Spinal cord (tissue), 10 donors: Measurements from ENCODE around the gene ITGA11. TPM values are rescaled to one million over a fixed set of nuclear protein-coding genes. Genes with fewer than 3 reads are reported as not detected.

Experiments used
- DNase-seq, 6 donors: peaks; one replicate each; pipeline versions ENCODE4 v3.0.0 to v3.0.0-alpha.2; 2013 to 2015; ENCODE audit warnings: low spot score in 6 of 6, low read depth in 4 of 6
- H3K27ac ChIP-seq: one replicate; pipeline ENCODE4 v1.5.1; 2013; ENCODE audit warnings: low read depth, low read length, control low read depth
- H3K27me3 ChIP-seq: one replicate; pipeline ENCODE4 v1.6.1; 2013; ENCODE audit warnings: low read length; ENCODE audit not compliant: control insufficient read depth, insufficient read depth
- H3K36me3 ChIP-seq: one replicate; pipeline ENCODE4 v1.6.1; 2013; ENCODE audit warnings: low read length; ENCODE audit not compliant: control insufficient read depth, insufficient read depth
- H3K4me1 ChIP-seq: one replicate; pipeline ENCODE4 v1.6.1; 2013; ENCODE audit warnings: low read length; ENCODE audit not compliant: control insufficient read depth, insufficient read depth
- H3K4me3 ChIP-seq: one replicate; pipeline ENCODE4 v1.5.1; 2013; ENCODE audit warnings: low read depth, low read length, control low read depth
- H3K9me3 ChIP-seq: one replicate; pipeline ENCODE4 v1.6.1; 2013; ENCODE audit warnings: low read length; ENCODE audit not compliant: control insufficient read depth, insufficient read depth
- WGBS: methylation state at CpG from one replicate; pipeline ENCODE4 v1.1.5; 2013; ENCODE audit warnings: missing lambda C conversion rate; ENCODE audit not compliant: insufficient coverage; 5-methylcytosine and 5-hydroxymethylcytosine counted together
- polyA plus RNA-seq, 2 donors: library from polyadenylated mRNA; unstranded; fragments of 120-200 nt; gene quantifications; one replicate each; pipeline ENCODE4 v1.2.1, GENCODE V29; 2013; ENCODE audit not compliant: insufficient read length in 2 of 2
- total RNA-seq, 2 donors: library from RNA; depleted of rRNA in 1 of 2; stranded (reverse); fragments of 120-200 nt in 1 of 2; fragments of >200 nt in 1 of 2; gene quantifications; one replicate each; pipeline versions ENCODE4 v1.2.3 to v1.2.4, GENCODE V29; 2013 to 2014
- donor health status: healthy.

ITGA11 gene
- total and polyA plus RNA-seq, 4 donors, result 4.8 to 18.7 (median 7.4) TPM

DNA sequence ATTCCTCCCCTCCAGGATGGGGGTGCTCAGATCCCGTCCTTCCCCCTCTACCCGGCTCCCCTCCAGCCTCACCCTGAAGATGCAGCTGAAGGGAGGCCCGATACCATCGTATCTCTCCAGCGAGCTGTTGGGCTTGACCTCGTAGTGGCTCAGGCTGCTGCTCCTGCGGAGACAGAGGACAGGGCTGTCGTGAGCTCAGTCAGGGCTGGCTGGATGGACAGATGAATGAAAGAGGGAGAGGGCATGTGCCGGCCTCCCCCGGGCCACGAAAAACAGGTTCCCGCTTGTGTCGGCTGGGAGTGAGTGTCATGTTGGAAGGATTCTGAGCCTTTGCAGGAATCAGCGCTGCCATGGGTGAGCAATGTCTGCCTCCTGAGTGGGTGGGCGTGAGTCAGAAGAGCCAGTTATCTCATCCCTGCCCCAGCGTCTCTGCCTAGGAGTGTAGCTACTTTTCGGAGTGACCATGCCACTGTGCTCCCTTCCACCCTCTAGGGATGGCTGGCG, 119.2 kb downstream of the ITGA11 start:
- Histone ChIP-seq H3K27me3 (no peaks in the 10 kb centered on the region), H3K36me3 (no peaks in the 10 kb centered on the region), H3K9me3 (no peaks in the 10 kb centered on the region), H3K4me3 (no peak overlapping the region), H3K27ac (no peak overlapping the region), H3K4me1 (peaks cover 43% of the 10 kb centered on the region)
- no peak for DNase-seq
- 74% methylated on average over 14 of the region's 18 CpGs for WGBS

DNA sequence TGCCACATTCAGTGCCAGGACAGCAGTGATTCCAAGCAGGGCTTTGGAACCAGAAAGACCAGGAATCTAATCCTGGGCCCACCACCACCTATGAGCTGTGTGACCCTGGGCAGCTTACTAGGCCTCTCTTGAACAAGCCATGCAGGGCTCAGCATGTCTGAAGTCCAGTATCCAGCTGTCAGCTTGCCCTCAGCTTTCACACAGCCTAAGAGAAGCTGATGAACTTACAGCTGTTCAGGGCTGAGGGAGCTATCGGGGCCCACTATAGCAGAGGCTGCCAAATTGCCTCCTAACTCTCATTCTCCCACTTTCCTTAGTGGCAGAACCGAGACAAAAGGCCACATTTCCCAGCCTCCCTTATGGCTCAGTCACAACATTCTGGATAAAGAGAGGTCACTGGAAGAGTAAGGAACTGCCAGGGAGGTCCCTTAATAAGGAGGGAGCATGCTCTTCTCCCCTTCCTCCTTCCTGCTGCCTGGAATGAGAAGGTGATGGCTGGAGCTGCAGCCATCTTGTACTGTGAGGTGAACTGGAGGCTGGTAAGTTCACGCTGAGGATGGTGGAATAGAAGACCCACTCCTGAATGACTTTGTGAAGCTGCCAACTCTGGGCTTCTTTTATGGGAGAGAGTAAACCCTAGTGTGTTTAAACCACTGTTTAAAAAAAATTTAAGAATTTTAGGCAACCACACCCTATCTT, 120.0 kb downstream of the ITGA11 start:
- 86% methylated on average over 2 of the region's 3 CpGs for WGBS
- H3K9me3 ChIP-seq, result no peaks in the 10 kb centered on the region
- no peaks in the 10 kb centered on the region for H3K27me3 ChIP-seq
- no peak overlapping the region for H3K4me3 ChIP-seq
- no peak for DNase-seq
- H3K27ac ChIP-seq, result no peak overlapping the region
- no peaks in the 10 kb centered on the region for H3K36me3 ChIP-seq
- peaks cover 43% of the 10 kb centered on the region for H3K4me1 ChIP-seq

DNA sequence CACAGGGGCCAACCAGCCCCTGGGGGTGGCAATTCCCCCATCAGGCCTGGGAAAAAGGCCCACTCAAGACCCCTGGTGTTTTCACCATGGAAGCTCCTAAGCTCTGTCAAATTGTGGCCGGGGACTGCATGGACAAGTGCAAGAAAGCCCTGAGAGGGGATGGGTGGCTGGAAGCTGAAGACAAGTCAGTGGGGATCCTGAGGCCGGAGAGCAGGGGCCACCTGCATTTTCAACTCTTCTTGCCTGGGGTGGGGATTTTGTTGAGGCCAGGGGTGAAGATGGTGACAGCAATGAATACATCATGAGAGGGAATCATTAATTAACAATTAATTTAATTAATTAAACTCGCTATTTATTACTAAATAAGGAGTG, 120.5 kb downstream of the ITGA11 start:
- 93% methylated on average over 2 of the region's 3 CpGs for WGBS
- DNase-seq, result no peak
- H3K4me1 ChIP-seq, result peaks cover 43% of the 10 kb centered on the region

DNA sequence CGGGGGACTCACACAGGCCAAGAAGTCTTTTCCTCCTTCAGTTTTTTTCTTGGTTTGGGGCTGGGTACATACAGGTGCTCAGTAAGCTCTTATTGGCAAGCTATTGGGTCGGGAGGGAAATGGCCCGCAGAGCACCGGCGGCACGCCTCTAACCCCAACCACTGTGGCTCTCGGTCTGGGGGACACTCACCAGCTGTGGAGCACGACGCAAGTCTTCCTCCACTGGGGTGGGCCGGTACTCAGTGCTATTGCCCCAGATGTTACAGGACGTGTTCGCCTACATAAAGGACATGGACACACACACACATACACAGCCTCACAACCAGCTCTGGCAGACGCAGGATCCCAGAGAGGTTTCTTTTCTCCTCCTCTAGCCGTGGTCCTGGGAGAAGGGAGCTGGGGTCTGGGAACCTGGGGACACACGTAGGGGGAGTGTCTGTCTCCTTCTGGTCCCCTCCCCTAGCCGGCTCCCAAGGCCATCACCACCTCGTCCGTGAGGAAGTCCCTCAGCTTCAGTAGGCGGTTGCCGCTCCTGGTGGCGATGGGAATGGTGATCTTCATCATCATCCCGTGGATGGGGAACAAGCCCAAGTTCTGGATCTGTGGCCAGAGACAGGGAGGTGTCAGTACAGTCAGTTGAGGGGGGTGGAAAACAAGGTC, 121.0 kb downstream of the ITGA11 start:
- H3K9me3 ChIP-seq, result no peaks in the 10 kb centered on the region
- H3K27me3 ChIP-seq, result no peaks in the 10 kb centered on the region
- no peaks in the 10 kb centered on the region for H3K36me3 ChIP-seq
- DNase-seq, result no peak
- 85% methylated on average over 13 of the region's 22 CpGs for WGBS
- H3K4me1 ChIP-seq, result peaks cover 41% of the 10 kb centered on the region
- H3K4me3 ChIP-seq, result no peak overlapping the region
- H3K27ac ChIP-seq, result peak overlapping the region; percentile 33

More for the DNA sequence above, 120.5 kb downstream of the ITGA11 start:
- H3K36me3 ChIP-seq, result no peaks in the 10 kb centered on the region
- no peak overlapping the region for H3K27ac ChIP-seq
- H3K9me3 ChIP-seq, result no peaks in the 10 kb centered on the region
- H3K4me3 ChIP-seq, result no peak overlapping the region
- H3K27me3 ChIP-seq, result no peaks in the 10 kb centered on the region

DNA sequence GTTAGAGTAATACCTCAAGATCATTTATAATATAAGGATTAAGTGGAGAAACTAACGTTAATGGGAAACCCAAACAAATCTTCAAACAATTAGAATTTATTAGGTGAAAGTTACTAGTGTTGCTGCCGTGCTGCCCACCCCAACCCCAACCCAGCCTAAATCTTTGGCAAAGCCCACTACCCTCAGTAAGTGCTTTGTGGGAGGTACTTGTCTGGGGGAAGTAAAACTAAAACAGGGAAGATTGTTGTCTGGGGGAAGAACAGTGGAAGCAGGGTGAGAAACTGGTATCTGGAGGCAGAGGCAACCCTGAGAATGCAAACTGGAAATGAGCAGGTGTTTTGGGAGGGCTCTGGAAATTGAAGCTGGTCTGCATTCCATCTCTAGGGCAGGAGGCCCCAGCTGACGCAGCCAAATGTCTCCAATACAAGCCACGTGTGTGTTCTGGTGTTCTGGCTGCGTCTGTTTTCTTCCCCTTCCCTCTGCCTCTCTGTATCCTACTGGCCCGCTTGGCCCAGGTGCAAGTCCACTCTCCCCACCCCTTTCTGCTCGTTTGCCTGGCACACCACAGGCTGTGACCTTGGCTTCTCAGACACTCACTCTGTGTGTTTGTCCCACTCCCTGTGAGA, 121.7 kb downstream of the ITGA11 start:
- Histone ChIP-seq H3K27ac (peak overlapping the region; percentile 33), H3K4me1 (peaks cover 35% of the 10 kb centered on the region), H3K4me3 (no peak overlapping the region), H3K9me3 (no peaks in the 10 kb centered on the region), H3K27me3 (no peaks in the 10 kb centered on the region), H3K36me3 (no peaks in the 10 kb centered on the region)
- peak in 1 of 6 donors; percentile 30 for DNase-seq
- whole genome bisulfite sequencing, result 29% methylated on average over 5 of the region's 7 CpGs

DNA sequence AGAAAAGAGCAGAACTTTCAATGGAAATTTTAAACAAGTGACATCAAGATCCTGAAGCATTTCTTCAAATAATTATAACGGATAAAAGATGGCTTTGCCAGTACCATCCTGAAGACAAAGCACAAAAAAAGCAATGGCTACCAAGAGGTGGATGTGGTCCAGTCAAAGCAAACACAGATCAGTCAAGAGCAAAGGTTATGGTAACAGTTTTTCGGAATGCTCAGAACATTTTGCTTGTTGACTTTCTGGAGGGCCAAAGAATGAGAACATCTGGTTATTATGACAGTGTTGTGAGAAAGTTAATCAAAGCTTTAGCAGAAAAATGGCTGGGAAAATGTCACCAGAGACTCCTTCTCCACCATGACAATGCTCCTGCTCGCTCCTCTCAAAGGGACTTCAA, 122.9 kb downstream of the ITGA11 start:
- Histone ChIP-seq H3K36me3 (no peaks in the 10 kb centered on the region), H3K27me3 (no peaks in the 10 kb centered on the region), H3K9me3 (no peaks in the 10 kb centered on the region), H3K27ac (no peak overlapping the region), H3K4me3 (no peak overlapping the region), H3K4me1 (peaks cover 33% of the 10 kb centered on the region)
- WGBS, result 82% methylated on average over 2 of the region's 3 CpGs
- no peak for DNase-seq

DNA sequence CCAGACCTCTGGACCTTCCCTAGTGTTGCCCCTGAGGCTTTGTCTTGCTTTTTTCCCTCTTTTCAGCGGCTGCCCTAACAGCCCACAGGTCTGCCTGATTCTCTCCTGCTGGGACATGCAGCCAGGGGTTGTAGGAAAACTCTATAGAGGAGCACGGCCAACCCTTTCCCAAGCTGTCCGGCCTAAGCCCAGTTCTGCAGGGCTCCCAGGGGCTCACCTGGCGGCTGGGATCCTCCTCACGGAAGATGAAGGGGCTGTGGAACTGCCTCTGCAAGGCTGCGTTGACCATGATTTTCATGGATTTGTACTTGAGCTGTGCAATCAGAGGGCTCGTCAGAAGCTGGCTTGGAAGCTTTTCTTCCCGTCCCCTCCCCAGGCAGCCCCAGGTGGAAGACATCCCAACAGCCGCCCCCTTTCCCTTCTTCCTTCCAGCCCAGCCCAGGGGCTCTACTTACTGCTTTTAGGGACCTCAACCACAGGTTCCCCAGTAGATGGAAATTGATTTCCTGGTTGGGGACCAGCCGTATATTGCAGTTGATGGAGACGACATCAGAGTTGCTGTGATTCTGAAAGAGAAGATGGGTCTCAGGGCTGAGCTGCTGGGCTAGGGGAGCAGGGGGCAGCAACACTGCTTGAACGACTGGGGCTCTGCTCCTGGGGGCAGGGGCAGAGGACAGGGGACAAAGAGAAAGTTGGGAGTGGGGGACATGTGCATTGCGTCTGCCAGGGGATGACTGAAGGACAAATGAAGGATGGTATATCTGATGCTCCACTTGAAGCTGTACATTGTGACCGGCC, 124.6 kb downstream of the ITGA11 start:
- Histone ChIP-seq H3K4me3 (no peak overlapping the region), H3K4me1 (peaks cover 22% of the 10 kb centered on the region), H3K9me3 (no peaks in the 10 kb centered on the region), H3K27me3 (no peaks in the 10 kb centered on the region), H3K27ac (no peak overlapping the region), H3K36me3 (no peaks in the 10 kb centered on the region)
- 69% methylated on average over 12 of the region's 14 CpGs for WGBS
- DNase-seq, result no peak

DNA sequence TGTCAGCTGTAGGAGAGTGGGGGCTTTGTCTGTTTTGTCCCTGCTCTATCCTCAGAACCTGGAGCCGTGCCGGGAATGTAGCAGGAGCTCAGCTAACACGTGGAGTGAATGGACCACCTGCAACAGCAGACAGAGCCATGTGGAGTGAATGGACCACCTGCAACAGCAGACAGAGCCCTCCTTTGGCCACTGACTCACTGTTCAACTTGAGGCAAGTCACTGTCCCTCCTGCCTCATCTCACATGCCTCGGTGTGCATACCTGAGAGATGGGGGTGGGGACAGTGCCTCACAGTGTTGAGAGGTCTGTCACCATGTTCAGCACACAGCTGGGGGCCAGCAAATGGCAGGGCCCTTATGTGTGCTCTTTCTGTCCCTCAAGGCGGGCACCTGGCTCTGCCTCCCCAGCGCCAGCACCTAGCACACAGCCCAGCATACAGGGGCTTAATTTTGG, 126.5 kb downstream of the ITGA11 start:
- Histone ChIP-seq H3K27me3 (no peaks in the 10 kb centered on the region), H3K4me1 (peaks cover 18% of the 10 kb centered on the region), H3K27ac (no peak overlapping the region), H3K9me3 (no peaks in the 10 kb centered on the region), H3K4me3 (no peak overlapping the region), H3K36me3 (peaks cover 3% of the 10 kb centered on the region)
- 37% methylated on average over 4 of the region's 6 CpGs for WGBS
- no peak for DNase-seq

DNA sequence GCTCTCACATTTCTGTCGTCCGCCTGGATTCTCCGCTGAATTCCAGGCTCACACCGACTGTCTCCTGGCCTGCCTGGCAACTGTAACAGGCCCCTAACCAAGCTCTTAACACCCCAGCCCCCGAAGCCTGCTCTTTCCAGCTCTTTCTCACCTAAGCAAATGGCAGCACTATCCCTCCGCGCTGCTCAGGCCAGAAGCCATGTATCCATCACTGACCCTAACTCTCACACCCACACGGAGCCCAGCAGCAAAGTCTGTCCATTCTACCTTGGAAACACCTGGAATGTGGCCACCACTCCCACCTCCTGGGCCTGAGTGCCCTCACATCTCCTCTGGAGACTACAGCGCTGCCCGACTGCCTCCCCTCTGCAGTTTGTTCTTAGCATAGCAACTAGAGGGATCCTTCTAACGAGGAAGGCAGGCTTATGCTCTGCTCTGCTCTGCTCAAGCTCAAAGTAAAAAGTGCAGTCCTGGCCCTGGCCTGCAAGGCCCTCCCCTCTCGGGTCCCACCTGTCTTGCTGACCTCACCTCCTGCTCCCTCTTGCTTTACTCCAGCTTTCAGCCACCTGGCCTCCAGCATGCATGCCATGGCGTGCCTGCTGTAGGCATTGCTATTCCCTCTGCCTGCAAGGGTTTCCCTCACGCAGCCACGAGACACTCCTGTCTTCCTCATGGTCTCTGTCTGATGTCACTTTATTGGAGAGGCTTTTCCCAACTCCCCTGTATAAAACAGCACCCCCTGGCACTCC, 127.2 kb downstream of the ITGA11 start:
- WGBS, result 53% methylated on average over 12 of the region's 15 CpGs
- Histone ChIP-seq H3K27me3 (no peaks in the 10 kb centered on the region), H3K27ac (no peak overlapping the region), H3K4me1 (peaks cover 16% of the 10 kb centered on the region), H3K4me3 (no peak overlapping the region), H3K36me3 (peaks cover 3% of the 10 kb centered on the region), H3K9me3 (no peaks in the 10 kb centered on the region)
- no peak for DNase-seq
